Activated gamma-delta T cell treated with Interleukin-2 at 50 U/mL for 16 hours (primary cell): ENCODE data around the gene DNAH11.

ENCODE experiments used
- DNase-seq: peaks from one replicate; pipeline ENCODE4 v3.0.0-alpha.2; 2020

DNAH11 gene

DNA sequence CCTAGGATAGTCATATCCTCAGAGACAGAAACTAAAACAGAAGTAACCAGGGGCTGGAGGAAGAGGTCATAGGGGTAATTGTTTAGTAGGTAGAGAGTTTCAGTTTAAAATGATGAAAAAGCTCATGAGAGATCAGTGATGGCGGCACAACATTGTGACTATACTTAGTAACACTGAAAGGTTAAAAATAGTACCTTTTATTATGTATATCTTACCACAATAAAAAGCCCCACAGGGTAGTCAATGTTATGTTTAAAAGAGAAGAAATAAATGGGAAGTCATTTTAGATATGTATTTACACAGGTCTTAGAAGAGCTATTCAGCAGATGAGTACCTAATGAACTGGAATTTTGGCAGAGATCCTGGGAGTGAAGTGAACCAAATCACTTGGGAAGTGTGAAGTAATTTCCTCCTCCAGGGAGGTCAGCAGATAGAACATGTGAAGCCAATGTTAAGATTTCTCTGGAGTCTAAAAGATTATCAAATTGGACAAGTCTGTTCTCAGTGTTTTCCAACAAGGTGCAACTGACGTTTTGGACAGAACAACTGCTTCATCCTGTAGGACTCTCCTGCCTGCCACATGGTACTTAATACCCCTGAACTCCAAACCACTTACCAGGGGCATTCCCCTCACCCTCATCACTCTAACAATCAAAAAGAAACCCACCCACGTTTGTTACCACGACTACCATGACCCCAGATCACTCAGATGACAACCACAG lies 396.5 kb downstream of the DNAH11 start:
- no peak for DNase-seq

GRCh38 chr7:21939858-21940372 lies 397.1 kb downstream of the DNAH11 start:
- DNase-seq: no peak

DNA sequence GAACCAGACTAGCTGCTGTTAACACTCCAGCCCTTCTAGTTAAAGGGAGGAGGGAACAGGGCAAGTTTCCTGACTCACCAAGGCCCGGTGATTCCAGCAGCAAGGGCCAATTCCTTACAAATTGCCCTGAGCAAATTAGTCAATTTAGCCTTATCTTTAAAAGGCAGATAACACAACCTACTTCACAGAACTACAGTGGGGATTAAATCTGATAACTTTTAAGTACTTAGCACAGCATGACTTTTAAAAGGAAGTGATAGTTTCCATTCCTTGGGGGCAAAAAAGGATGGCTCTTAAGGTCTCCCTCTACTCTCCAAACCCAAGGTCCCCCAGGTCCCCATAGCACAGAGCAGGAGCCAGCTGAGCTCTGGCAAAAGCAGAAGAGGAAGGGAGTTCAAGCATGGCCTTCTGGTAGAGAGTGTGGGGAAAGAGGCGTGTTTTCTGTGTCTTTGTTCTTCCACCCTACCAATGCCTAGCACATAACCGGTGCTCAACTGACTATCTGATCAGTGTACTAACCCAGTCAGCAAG lies 398.8 kb downstream of the DNAH11 start:
- DNase-seq: no peak

GRCh38 chr7:21942955-21943354 lies 400.1 kb downstream of the DNAH11 start:
- no peak for DNase-seq

GRCh38 chr7:21943436-21943835 lies 400.6 kb downstream of the DNAH11 start:
- DNase-seq: no peak

DNA sequence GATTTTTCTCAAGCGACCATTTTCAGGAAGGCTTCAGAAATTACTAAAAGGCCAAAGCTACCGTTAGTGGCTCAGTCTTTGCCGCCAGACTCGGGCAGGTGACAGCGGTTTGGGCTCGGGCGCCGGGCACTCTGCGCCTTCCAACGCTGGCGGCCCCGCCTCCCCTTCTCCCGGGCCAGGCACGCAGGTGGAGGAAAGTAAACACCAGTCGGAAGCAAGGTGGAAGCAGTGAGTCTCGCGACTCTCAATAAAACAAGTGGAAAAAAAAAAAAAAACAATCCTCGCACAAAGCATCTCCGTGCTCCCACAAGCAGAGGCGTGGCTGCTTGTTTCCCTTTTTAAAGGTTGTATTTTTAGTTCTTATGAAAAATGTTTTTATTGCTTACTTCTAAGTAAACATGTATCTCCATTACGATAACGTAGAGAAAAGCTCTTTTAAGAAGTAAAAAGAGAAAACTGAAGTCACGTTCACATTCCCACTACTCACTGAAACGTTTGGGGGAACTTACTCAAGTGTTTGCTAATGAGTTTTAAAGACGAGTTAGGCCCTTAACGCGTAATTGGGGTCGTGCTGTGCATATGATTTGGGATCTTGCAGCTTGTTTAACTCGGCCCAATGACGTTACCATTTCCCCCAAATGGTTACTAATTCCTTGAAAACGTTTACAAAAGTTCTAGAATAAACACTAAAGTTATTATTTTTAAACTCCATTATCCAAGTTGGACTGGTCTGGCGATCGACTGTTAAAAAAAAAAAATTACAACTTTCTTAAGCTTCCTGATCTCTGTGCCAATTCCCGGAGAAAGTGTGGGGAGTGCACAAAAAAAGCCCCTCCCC lies 402.0 kb downstream of the DNAH11 start:
- no peak for DNase-seq

GRCh38 chr7:21945454-21946221 lies 402.8 kb downstream of the DNAH11 start, which contains the start of gene CDCA7L:
Gene CDCA7L (minus strand): TSS chr7:21945899. CDS start chr7:21945804, 95 bp downstream.
- DNase-seq: peak; percentile 26

DNA sequence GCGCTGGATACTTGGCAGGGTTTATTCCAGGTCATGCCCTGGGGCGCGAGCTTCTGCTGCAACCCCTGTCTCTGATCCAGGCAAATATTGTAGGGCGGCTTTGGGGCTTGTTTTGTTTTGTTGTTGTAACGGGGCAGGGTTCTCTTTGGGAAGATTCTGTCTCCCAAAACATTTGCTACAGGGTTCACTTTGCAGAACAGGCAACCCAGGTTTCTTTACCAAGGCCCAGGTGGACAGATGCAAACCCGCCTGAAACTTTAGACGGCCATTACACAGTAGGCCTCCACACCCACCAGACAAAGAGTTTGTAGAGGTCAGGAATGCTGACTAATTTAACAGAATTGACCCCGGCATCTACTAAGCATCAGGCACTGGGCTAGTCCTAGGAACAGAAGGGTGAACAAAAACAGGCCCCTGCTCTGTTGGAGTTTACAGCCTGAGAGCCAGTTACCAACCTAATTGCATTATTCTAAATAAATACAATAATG lies 403.4 kb downstream of the DNAH11 start:
- no peak for DNase-seq

DNA sequence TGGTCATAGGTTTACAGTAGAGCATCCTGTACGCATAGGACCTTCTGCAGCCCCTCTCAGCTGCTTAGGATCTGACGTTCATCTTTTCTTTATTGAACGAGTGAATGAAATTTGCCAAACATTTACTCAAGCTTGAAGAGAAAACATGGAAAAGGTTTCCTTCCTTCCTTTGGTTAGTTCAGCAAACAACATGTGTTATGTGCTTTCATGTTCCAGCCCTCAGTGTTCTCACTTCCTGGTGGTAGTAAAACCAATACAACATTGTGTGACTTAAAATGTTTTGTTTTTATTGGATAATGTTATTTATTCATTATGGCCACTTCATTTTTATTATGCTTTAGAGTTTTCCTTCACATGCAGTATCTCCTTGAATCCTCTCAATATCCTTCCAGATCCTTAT lies 404.2 kb downstream of the DNAH11 start:
- no peak for DNase-seq

GRCh38 chr7:21947946-21948345 lies 405.1 kb downstream of the DNAH11 start:
- no peak for DNase-seq

- DNase-seq: no peak
Observed at GRCh38 chr7:21948364-21948763, 405.5 kb downstream of the DNAH11 start.

DNA sequence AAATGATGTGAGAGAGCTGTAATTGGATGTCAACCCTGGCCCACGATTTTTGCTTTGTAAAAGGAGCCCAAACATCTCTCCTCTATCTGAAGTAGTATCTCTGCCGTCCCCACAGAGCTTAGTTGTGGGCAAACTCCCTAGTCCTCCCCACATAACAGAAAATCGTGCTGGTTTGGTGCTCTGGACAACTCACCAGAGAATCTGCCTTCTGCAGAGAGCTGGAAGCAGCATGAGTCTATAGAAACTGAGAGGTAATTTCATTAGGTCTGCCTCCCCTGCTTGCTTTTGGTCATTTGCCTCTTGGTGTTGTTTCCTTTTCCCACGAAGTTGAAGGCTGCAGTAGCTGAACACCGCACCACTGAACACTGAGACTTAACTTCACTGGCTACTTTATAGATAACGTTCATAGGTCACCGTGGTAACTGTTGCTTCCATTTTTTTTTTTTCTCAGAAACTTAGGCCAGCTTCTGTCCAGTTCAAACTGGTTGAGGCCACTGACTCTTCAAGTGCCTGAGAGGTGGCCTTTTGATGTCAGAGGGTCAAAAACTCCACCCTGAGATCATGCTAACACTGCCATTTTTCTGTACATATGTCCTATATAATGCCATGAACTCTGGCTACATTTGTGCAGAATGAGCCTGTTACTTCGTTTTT lies 406.2 kb downstream of the DNAH11 start:
- no peak for DNase-seq
